Measurements from ENCODE around the gene VASH2. TPM values are rescaled to one million over a fixed set of nuclear protein-coding genes. Genes with fewer than 3 reads are reported as not detected.

VASH2 gene
- total RNA-seq, 1 donor from 2014 or later = 1.2 TPM

DNA sequence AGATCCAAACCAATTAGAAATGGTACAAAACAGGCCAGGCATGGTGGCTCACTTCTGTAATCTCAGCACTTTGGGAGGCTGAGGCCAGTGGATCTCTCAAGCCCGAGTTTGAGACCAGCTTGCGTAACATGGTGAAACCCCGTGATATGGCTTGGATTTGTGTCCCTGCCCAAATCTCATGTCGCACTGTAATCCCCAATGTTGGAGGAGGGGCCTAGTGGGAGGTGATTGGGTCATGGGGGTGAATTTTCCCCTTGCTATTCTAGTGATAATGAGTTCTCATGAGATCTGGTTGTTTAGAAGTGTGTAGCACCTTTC is 7.0 kb upstream of the VASH2 start:
- H3K4me3 ChIP-seq = no peak overlapping the region
- peaks cover 39% of the 10 kb centered on the region for H3K9me3 ChIP-seq (replicated peaks)
- DNase-seq = no peak
- peaks cover 14% of the 10 kb centered on the region for H3K27me3 ChIP-seq (ENCODE audit: low read depth)
- H3K27ac ChIP-seq (replicated peaks) = no peak overlapping the region
- TF ChIP-seq, protein P1, sequence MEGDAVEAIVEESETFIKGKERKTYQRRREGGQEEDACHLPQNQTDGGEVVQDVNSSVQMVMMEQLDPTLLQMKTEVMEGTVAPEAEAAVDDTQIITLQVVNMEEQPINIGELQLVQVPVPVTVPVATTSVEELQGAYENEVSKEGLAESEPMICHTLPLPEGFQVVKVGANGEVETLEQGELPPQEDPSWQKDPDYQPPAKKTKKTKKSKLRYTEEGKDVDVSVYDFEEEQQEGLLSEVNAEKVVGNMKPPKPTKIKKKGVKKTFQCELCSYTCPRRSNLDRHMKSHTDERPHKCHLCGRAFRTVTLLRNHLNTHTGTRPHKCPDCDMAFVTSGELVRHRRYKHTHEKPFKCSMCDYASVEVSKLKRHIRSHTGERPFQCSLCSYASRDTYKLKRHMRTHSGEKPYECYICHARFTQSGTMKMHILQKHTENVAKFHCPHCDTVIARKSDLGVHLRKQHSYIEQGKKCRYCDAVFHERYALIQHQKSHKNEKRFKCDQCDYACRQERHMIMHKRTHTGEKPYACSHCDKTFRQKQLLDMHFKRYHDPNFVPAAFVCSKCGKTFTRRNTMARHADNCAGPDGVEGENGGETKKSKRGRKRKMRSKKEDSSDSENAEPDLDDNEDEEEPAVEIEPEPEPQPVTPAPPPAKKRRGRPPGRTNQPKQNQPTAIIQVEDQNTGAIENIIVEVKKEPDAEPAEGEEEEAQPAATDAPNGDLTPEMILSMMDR (IDR thresholded peaks at IDR 0.05; ENCODE audit: borderline replicate concordance) = no peak
- intact Hi-C loops (cut with micrococcal nuclease) = no loop called here
- H3K36me3 ChIP-seq = no peaks in the 10 kb centered on the region
- no peaks in the 10 kb centered on the region for H3K4me1 ChIP-seq

DNA sequence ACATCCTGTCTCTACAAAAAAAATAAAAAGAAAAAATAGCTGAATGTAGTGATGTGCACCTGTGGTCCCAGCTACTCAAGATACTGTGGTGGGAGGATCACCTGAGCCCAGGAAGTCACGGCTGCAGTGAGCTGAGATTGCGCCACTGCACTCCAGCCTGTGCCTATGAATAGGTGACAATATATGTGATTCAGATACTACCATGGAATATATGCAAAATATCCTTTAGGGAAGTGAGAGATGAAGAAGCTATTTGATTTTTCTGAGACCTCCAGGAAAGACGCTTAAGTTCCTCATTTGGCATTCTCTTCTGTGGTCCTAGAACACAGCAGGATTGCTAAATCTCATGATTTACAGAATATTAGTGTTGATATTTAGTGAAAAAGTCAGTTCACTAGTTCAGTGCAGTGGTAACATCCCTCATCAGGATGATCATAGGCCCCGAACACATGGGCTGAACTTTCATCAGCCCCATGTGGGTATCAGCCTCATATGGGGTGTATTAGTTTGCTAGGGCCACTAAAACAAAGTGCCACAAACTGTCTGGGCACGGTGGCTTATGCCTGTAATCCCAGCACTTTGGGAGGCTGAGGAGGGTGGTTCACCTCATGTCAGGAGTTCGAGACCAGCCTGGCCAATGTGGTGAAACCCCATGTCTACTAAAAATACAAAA is 6.0 kb upstream of the VASH2 start:
- Histone ChIP-seq H3K4me1 (no peaks in the 10 kb centered on the region), H3K36me3 (no peaks in the 10 kb centered on the region), H3K9me3 (replicated peaks) (peaks cover 33% of the 10 kb centered on the region), H3K27ac (replicated peaks) (no peak overlapping the region), H3K27me3 (ENCODE audit: low read depth) (peaks cover 25% of the 10 kb centered on the region), H3K4me3 (no peak overlapping the region)
- TF ChIP-seq, protein P1 (IDR thresholded peaks at IDR 0.05; ENCODE audit: borderline replicate concordance) = no peak
- no peak for DNase-seq
- intact Hi-C loops (cut with micrococcal nuclease) = no loop called here

DNA sequence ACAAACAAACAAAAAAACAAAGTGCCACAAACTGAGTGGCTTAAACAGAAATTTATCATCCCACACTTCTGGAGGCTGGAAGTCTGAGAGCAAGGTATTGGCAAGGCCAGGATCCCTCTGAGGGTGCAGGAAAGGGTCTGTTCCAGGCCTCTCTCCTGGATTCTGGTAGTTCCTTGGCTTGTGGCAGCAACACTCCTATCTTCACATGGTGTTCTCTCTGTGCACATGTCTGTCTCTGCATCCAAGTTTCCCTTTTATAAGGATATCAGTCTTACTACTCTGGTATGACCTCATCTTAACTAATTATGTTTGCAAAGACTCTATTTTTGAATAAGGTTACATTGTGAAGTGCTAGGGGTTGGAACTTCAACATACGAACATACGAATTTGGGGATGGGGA is 5.3 kb upstream of the VASH2 start:
- H3K9me3 ChIP-seq (replicated peaks) = peaks cover 26% of the 10 kb centered on the region
- H3K4me1 ChIP-seq = peaks cover 4% of the 10 kb centered on the region
- intact Hi-C loops (cut with micrococcal nuclease) = no loop called here
- H3K4me3 ChIP-seq = no peak overlapping the region
- H3K27me3 ChIP-seq (ENCODE audit: low read depth) = peaks cover 32% of the 10 kb centered on the region
- DNase-seq = no peak
- H3K36me3 ChIP-seq = no peaks in the 10 kb centered on the region
- H3K27ac ChIP-seq (replicated peaks) = no peak overlapping the region
- TF ChIP-seq, protein P1 (IDR thresholded peaks at IDR 0.05; ENCODE audit: borderline replicate concordance) = no peak

DNA sequence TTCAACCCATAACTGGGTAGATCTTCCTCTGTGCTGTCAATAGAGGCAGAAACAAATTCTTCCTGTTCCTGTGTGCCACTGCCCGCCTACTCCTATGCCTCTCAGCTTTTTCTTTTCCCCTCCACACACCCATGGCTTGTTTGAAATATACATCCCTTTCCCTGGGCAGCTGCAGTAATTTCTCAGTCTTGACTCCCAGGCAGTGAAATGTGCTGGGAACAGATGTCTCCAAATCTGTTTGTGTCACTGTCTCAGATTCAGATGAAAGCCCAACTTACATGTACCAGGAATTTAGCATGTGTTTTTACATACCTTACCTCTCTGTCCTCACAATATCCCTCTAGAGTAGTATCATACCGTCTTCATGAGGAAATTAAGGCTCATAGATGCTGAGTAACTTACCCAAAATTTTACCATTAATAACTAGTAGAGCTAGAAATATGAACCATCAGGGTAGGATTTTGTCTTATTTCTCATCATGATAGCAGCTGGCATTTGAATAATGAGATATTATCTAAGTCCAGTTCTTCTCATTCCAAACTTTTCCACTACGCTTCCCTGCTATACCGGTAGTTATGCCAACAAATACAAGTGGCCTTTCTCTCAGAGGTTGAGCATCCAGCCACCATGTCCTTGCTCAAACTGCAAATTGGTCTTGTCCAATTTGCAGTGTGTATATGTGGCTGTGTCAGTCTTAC is 4.7 kb upstream of the VASH2 start:
- peaks cover 37% of the 10 kb centered on the region for H3K27me3 ChIP-seq (ENCODE audit: low read depth)
- H3K9me3 ChIP-seq (replicated peaks) = peaks cover 20% of the 10 kb centered on the region
- intact Hi-C loops (cut with micrococcal nuclease) = no loop called here
- peaks cover 10% of the 10 kb centered on the region for H3K4me1 ChIP-seq
- no peak overlapping the region for H3K4me3 ChIP-seq
- H3K27ac ChIP-seq (replicated peaks) = no peak overlapping the region
- TF ChIP-seq, protein P1 (IDR thresholded peaks at IDR 0.05; ENCODE audit: borderline replicate concordance) = no peak
- DNase-seq = no peak
- H3K36me3 ChIP-seq = no peaks in the 10 kb centered on the region

DNA sequence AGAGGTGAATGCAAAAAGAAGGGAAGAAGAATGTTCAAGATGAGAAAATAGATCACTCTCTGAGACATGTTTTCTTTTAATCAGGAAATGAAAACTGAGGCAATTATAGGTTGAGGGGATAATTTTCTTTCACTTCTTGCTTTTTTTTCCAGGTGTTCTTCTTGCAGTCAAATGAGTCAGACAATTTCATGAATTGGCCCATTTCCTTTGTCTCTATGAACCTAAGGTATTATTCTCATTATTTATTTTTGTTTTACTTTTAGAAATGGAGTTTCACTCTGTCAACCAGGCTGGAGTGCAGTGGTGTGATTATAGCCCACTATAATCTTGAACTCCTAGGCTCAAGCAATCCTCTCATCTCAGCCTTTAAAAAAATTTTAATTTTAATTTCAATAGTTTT is 3.5 kb upstream of the VASH2 start:
- Histone ChIP-seq H3K4me1 (peaks cover 20% of the 10 kb centered on the region), H3K4me3 (no peak overlapping the region), H3K36me3 (no peaks in the 10 kb centered on the region), H3K9me3 (replicated peaks) (peaks cover 10% of the 10 kb centered on the region), H3K27me3 (ENCODE audit: low read depth) (peaks cover 49% of the 10 kb centered on the region), H3K27ac (replicated peaks) (no peak overlapping the region)
- no peak for DNase-seq
- TF ChIP-seq, protein P1 (IDR thresholded peaks at IDR 0.05; ENCODE audit: borderline replicate concordance) = no peak
- intact Hi-C loops (cut with micrococcal nuclease) = no loop called here

Measured in left ventricle myocardium inferior (tissue), 1 donor.